ENCODE measurements around the gene OXNAD1.

Gene OXNAD1

GRCh38 chr3:16284633-16285032 lies 19.6 kb downstream of the OXNAD1 start:
- H3K27ac ChIP-seq (ENCODE audit: low read depth, low read length), result no peak overlapping the region
- H3K9me3 ChIP-seq (ENCODE audit: low read length), result no peaks in the 10 kb centered on the region
- H3K36me3 ChIP-seq (ENCODE audit: insufficient read depth, low read length), result no peaks in the 10 kb centered on the region
- H3K27me3 ChIP-seq (ENCODE audit: control insufficient read depth in 1 of 2, insufficient read depth in 2 of 2, low read length in 2 of 2), result no peaks in the 10 kb centered on the region
- no peak overlapping the region for H3K9ac ChIP-seq (ENCODE audit: low read length)
- no peaks in the 10 kb centered on the region for H3K4me1 ChIP-seq (ENCODE audit: insufficient read depth, low read length)
- no peak overlapping the region for H3K4me3 ChIP-seq (ENCODE audit: low read depth in 1 of 2, low read length in 2 of 2)

GRCh38 chr3:16286161-16286560 lies 21.1 kb downstream of the OXNAD1 start:
- Histone ChIP-seq H3K9me3 (ENCODE audit: low read length) (no peaks in the 10 kb centered on the region), H3K36me3 (ENCODE audit: insufficient read depth, low read length) (peaks cover 4% of the 10 kb centered on the region), H3K27ac (ENCODE audit: low read depth, low read length) (no peak overlapping the region), H3K4me1 (ENCODE audit: insufficient read depth, low read length) (peaks cover 7% of the 10 kb centered on the region), H3K9ac (ENCODE audit: low read length) (no peak overlapping the region), H3K4me3 (ENCODE audit: low read depth in 1 of 2, low read length in 2 of 2) (no peak overlapping the region), H3K27me3 (ENCODE audit: control insufficient read depth in 1 of 2, insufficient read depth in 2 of 2, low read length in 2 of 2) (no peaks in the 10 kb centered on the region)

GRCh38 chr3:16286751-16287543 lies 21.9 kb downstream of the OXNAD1 start:
- no peak overlapping the region for H3K27ac ChIP-seq (ENCODE audit: low read depth, low read length)
- H3K36me3 ChIP-seq (ENCODE audit: insufficient read depth, low read length), result peaks cover 4% of the 10 kb centered on the region
- no peak overlapping the region for H3K4me3 ChIP-seq (ENCODE audit: low read depth in 1 of 2, low read length in 2 of 2)
- H3K9ac ChIP-seq (ENCODE audit: low read length), result no peak overlapping the region
- H3K27me3 ChIP-seq (ENCODE audit: control insufficient read depth in 1 of 2, insufficient read depth in 2 of 2, low read length in 2 of 2), result no peaks in the 10 kb centered on the region
- H3K9me3 ChIP-seq (ENCODE audit: low read length), result no peaks in the 10 kb centered on the region
- H3K4me1 ChIP-seq (ENCODE audit: insufficient read depth, low read length), result peaks cover 7% of the 10 kb centered on the region

- Histone ChIP-seq H3K4me1 (ENCODE audit: insufficient read depth, low read length) (peaks cover 7% of the 10 kb centered on the region), H3K9me3 (ENCODE audit: low read length) (no peaks in the 10 kb centered on the region), H3K27me3 (ENCODE audit: control insufficient read depth in 1 of 2, insufficient read depth in 2 of 2, low read length in 2 of 2) (no peaks in the 10 kb centered on the region), H3K36me3 (ENCODE audit: insufficient read depth, low read length) (peaks cover 4% of the 10 kb centered on the region), H3K9ac (ENCODE audit: low read length) (no peak overlapping the region), H3K4me3 (ENCODE audit: low read depth in 1 of 2, low read length in 2 of 2) (no peak overlapping the region), H3K27ac (ENCODE audit: low read depth, low read length) (no peak overlapping the region)
Observed at GRCh38 chr3:16288664-16289063, 23.7 kb downstream of the OXNAD1 start.

- no peaks in the 10 kb centered on the region for H3K27me3 ChIP-seq (ENCODE audit: control insufficient read depth in 1 of 2, insufficient read depth in 2 of 2, low read length in 2 of 2)
- no peak overlapping the region for H3K4me3 ChIP-seq (ENCODE audit: low read depth in 1 of 2, low read length in 2 of 2)
- peaks cover 4% of the 10 kb centered on the region for H3K36me3 ChIP-seq (ENCODE audit: insufficient read depth, low read length)
- no peak overlapping the region for H3K27ac ChIP-seq (ENCODE audit: low read depth, low read length)
- no peaks in the 10 kb centered on the region for H3K9me3 ChIP-seq (ENCODE audit: low read length)
- no peak overlapping the region for H3K9ac ChIP-seq (ENCODE audit: low read length)
- H3K4me1 ChIP-seq (ENCODE audit: insufficient read depth, low read length), result peaks cover 7% of the 10 kb centered on the region
Observed at GRCh38 chr3:16289144-16289889, 24.3 kb downstream of the OXNAD1 start.

- no peaks in the 10 kb centered on the region for H3K27me3 ChIP-seq (ENCODE audit: control insufficient read depth in 1 of 2, insufficient read depth in 2 of 2, low read length in 2 of 2)
- peaks cover 7% of the 10 kb centered on the region for H3K4me1 ChIP-seq (ENCODE audit: insufficient read depth, low read length)
- peaks cover 9% of the 10 kb centered on the region for H3K36me3 ChIP-seq (ENCODE audit: insufficient read depth, low read length)
- H3K9ac ChIP-seq (ENCODE audit: low read length), result no peak overlapping the region
- H3K4me3 ChIP-seq (ENCODE audit: low read depth in 1 of 2, low read length in 2 of 2), result no peak overlapping the region
- no peak overlapping the region for H3K27ac ChIP-seq (ENCODE audit: low read depth, low read length)
- H3K9me3 ChIP-seq (ENCODE audit: low read length), result no peaks in the 10 kb centered on the region
Observed at GRCh38 chr3:16290007-16290826, 25.2 kb downstream of the OXNAD1 start.

GRCh38 chr3:16290827-16291196 lies 25.8 kb downstream of the OXNAD1 start:
- Histone ChIP-seq H3K9ac (ENCODE audit: low read length) (no peak overlapping the region), H3K27ac (ENCODE audit: low read depth, low read length) (no peak overlapping the region), H3K4me3 (ENCODE audit: low read depth in 1 of 2, low read length in 2 of 2) (no peak overlapping the region), H3K4me1 (ENCODE audit: insufficient read depth, low read length) (peaks cover 7% of the 10 kb centered on the region), H3K9me3 (ENCODE audit: low read length) (no peaks in the 10 kb centered on the region), H3K36me3 (ENCODE audit: insufficient read depth, low read length) (peaks cover 15% of the 10 kb centered on the region), H3K27me3 (ENCODE audit: control insufficient read depth in 1 of 2, insufficient read depth in 2 of 2, low read length in 2 of 2) (no peaks in the 10 kb centered on the region)

GRCh38 chr3:16294844-16295243 lies 29.8 kb downstream of the OXNAD1 start:
- no peaks in the 10 kb centered on the region for H3K9me3 ChIP-seq (ENCODE audit: low read length)
- H3K27ac ChIP-seq (ENCODE audit: low read depth, low read length), result no peak overlapping the region
- no peak overlapping the region for H3K9ac ChIP-seq (ENCODE audit: low read length)
- H3K4me1 ChIP-seq (ENCODE audit: insufficient read depth, low read length), result peaks cover 17% of the 10 kb centered on the region
- H3K4me3 ChIP-seq (ENCODE audit: low read depth in 1 of 2, low read length in 2 of 2), result no peak overlapping the region
- H3K27me3 ChIP-seq (ENCODE audit: control insufficient read depth in 1 of 2, insufficient read depth in 2 of 2, low read length in 2 of 2), result no peaks in the 10 kb centered on the region
- peaks cover 17% of the 10 kb centered on the region for H3K36me3 ChIP-seq (ENCODE audit: insufficient read depth, low read length)

GRCh38 chr3:16295298-16295890 lies 30.4 kb downstream of the OXNAD1 start:
- H3K27ac ChIP-seq (ENCODE audit: low read depth, low read length), result no peak overlapping the region
- H3K4me1 ChIP-seq (ENCODE audit: insufficient read depth, low read length), result peaks cover 16% of the 10 kb centered on the region
- H3K9ac ChIP-seq (ENCODE audit: low read length), result no peak overlapping the region
- H3K27me3 ChIP-seq (ENCODE audit: control insufficient read depth in 1 of 2, insufficient read depth in 2 of 2, low read length in 2 of 2), result no peaks in the 10 kb centered on the region
- H3K36me3 ChIP-seq (ENCODE audit: insufficient read depth, low read length), result peaks cover 14% of the 10 kb centered on the region
- H3K4me3 ChIP-seq (ENCODE audit: low read depth in 1 of 2, low read length in 2 of 2), result no peak overlapping the region
- no peaks in the 10 kb centered on the region for H3K9me3 ChIP-seq (ENCODE audit: low read length)

GRCh38 chr3:16297997-16298885 lies 33.2 kb downstream of the OXNAD1 start:
- H3K27ac ChIP-seq (ENCODE audit: low read depth, low read length), result no peak overlapping the region
- H3K9ac ChIP-seq (ENCODE audit: low read length), result no peak overlapping the region
- H3K27me3 ChIP-seq (ENCODE audit: control insufficient read depth in 1 of 2, insufficient read depth in 2 of 2, low read length in 2 of 2), result no peaks in the 10 kb centered on the region
- H3K4me3 ChIP-seq (ENCODE audit: low read depth in 1 of 2, low read length in 2 of 2), result no peak overlapping the region
- peaks cover 9% of the 10 kb centered on the region for H3K4me1 ChIP-seq (ENCODE audit: insufficient read depth, low read length)
- peaks cover 26% of the 10 kb centered on the region for H3K36me3 ChIP-seq (ENCODE audit: insufficient read depth, low read length)
- no peaks in the 10 kb centered on the region for H3K9me3 ChIP-seq (ENCODE audit: low read length)
